Gastroesophageal sphincter (tissue), 3 donors: ENCODE data around the gene NTN5.

Source experiments
- POLR2A ChIP-seq, 2 donors: fragments of 450-650 bp; IDR thresholded peaks; one replicate each; pipeline ENCODE4 v1.6.1; 2017; ENCODE audit warnings: antibody characterized with exemption in 2 of 2, mild to moderate bottlenecking in 2 of 2, moderate library complexity in 1 of 2
- TF ChIP-seq, protein P1 (sequence below), 4 experiments: fragments of 200-600 bp in 2 of 4; fragments of 450-650 bp in 2 of 4; sonication (generic) in 1 of 4; IDR thresholded peaks; one replicate each; pipeline ENCODE4 v1.5.1; 2017 to 2019; ENCODE audit warnings: antibody characterized with exemption in 4 of 4, mild to moderate bottlenecking in 2 of 4, moderate library complexity in 2 of 4

- TF ChIP-seq POLR2A (IDR thresholded peaks at IDR 0.05) = no peak
- TF ChIP-seq, protein P1, sequence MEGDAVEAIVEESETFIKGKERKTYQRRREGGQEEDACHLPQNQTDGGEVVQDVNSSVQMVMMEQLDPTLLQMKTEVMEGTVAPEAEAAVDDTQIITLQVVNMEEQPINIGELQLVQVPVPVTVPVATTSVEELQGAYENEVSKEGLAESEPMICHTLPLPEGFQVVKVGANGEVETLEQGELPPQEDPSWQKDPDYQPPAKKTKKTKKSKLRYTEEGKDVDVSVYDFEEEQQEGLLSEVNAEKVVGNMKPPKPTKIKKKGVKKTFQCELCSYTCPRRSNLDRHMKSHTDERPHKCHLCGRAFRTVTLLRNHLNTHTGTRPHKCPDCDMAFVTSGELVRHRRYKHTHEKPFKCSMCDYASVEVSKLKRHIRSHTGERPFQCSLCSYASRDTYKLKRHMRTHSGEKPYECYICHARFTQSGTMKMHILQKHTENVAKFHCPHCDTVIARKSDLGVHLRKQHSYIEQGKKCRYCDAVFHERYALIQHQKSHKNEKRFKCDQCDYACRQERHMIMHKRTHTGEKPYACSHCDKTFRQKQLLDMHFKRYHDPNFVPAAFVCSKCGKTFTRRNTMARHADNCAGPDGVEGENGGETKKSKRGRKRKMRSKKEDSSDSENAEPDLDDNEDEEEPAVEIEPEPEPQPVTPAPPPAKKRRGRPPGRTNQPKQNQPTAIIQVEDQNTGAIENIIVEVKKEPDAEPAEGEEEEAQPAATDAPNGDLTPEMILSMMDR (IDR thresholded peaks at IDR 0.05) = no peak
Observed at GRCh38 chr19:48687776-48688175, 15.0 kb upstream of the NTN5 start.
